HepG2 (cell line): ENCODE measurements around the gene FCRL5. TPM values are rescaled to one million over a fixed set of nuclear protein-coding genes. Genes with fewer than 3 reads are reported as not detected.

Experiments
- ATAC-seq: fragments of 200-7000 bp; cut with Tn5 transposase; 3 replicates; pipeline ENCODE4 v1.9.1; 2020; ENCODE audit warnings: mild to moderate bottlenecking, moderate library complexity
- BruUV-seq: library from RNA; stranded (reverse); fragments of 400-500 nt; replicated peaks from 2 replicates; lab custom pipeline; 2021; lab: Mats Ljungman, UMichigan
- CTCF ChIA-PET: fragments of 300-600 bp; formaldehyde crosslinking; extraction: SDS; loops from one replicate; lab custom pipeline; 2021; ENCODE audit warnings: low total read pairs, inconsistent platforms, low intra/inter-chr PET ratio; lab: Yijun Ruan, JAX
- POLR2A ChIA-PET: fragments of 350-600 bp; sonication (Branson Sonifier 250); formaldehyde crosslinking; loops from one replicate; lab custom pipeline; 2020; ENCODE audit warnings: antibody characterized with exemption, inconsistent platforms; lab: Yijun Ruan, JAX
- DNase-seq: peaks from one replicate; pipeline ENCODE4 v3.0.0-alpha.2; 2015; ENCODE audit warnings: low spot score
- FAIRE-seq: peaks from 3 replicates; lab custom pipeline; 2011; peaks lifted over from hg19 to GRCh38; lab: Jason Lieb, UNC
- H2AFZ ChIP-seq: one replicate; pipeline ENCODE4 v1.6.1; 2011; ENCODE audit warnings: low read length, inconsistent platforms
- H3K27ac ChIP-seq: fragments of 300-600 bp; 3 replicates; pipeline ENCODE4 v1.8.0; 2011; ENCODE audit warnings: mixed run types, mild to moderate bottlenecking, mixed read lengths, low read length, inconsistent platforms; ENCODE audit not compliant: insufficient read depth; ENCODE audit errors: extremely low read length
- H3K27me3 ChIP-seq, 2 experiments: fragments of 200-600 bp in 1 of 2; 2 replicates in 1 of 2; 3 replicates in 1 of 2; pipeline versions ENCODE4 v1.6.0 to v1.8.0; 2011; ENCODE audit warnings: low read length in 2 of 2, mild to moderate bottlenecking in 2 of 2, moderate library complexity in 2 of 2, inconsistent platforms in 1 of 2; ENCODE audit not compliant: insufficient read depth in 2 of 2, control insufficient read depth in 1 of 2
- H3K36me3 ChIP-seq, 2 experiments: fragments of 200-600 bp in 1 of 2; replicated peaks in 1 of 2; 2 replicates in 1 of 2; 3 replicates in 1 of 2; pipeline versions ENCODE4 v1.5.1 to v1.8.0; 2011; ENCODE audit warnings: low read length in 2 of 2, inconsistent platforms in 1 of 2; ENCODE audit not compliant: insufficient read depth in 2 of 2, control insufficient read depth in 1 of 2
- H3K4me1 ChIP-seq: 2 replicates; pipeline ENCODE4 v1.5.1; 2012; ENCODE audit warnings: low read length, inconsistent platforms; ENCODE audit not compliant: insufficient read depth
- H3K4me2 ChIP-seq: 2 replicates; pipeline ENCODE4 v1.6.0; 2011; ENCODE audit warnings: low read depth, low read length, inconsistent platforms
- H3K4me3 ChIP-seq, 3 experiments: fragments of 200-600 bp in 1 of 3; sonication (generic), shearing (Covaris generic) in 1 of 3; replicated peaks in 1 of 3; 2 replicates each; pipeline ENCODE4 v1.5.1; 2011 to 2016; ENCODE audit warnings: low read length in 3 of 3, inconsistent platforms in 2 of 3, low read depth in 2 of 3, mild to moderate bottlenecking in 2 of 3, control low read depth in 1 of 3, mixed read lengths in 1 of 3; ENCODE audit not compliant: insufficient read depth in 1 of 3
- H3K79me2 ChIP-seq: one replicate; pipeline ENCODE4 v1.6.1; 2011; ENCODE audit warnings: low read length, inconsistent platforms; ENCODE audit not compliant: insufficient read depth
- H3K9ac ChIP-seq: 2 replicates; pipeline ENCODE4 v1.6.0; 2011; ENCODE audit warnings: mild to moderate bottlenecking, low read depth, low read length, inconsistent platforms; ENCODE audit not compliant: insufficient read depth
- H3K9me3 ChIP-seq: 2 replicates; pipeline ENCODE4 v1.5.1; 2012; ENCODE audit warnings: mild to moderate bottlenecking, low read length
- H4K20me1 ChIP-seq: 2 replicates; pipeline ENCODE4 v1.6.0; 2011; ENCODE audit warnings: inconsistent platforms, mild to moderate bottlenecking, low read length, moderate library complexity; ENCODE audit not compliant: insufficient read depth
- CCDC6 ChIP-seq: sonication (generic); formaldehyde crosslinking; IDR thresholded peaks from 2 replicates; pipeline ENCODE4 v1.8.1; 2022; ENCODE audit warnings: mild to moderate bottlenecking, missing genetic modification reagents, moderate library complexity
- HHEX ChIP-seq: IDR thresholded peaks from 2 replicates; pipeline ENCODE4 v1.6.1; 2016; ENCODE audit warnings: control low read depth
- HMG20A ChIP-seq: IDR thresholded peaks from 2 replicates; pipeline ENCODE4 v1.6.1; 2016; ENCODE audit warnings: borderline replicate concordance
- HOXD1 ChIP-seq: sonication (generic); formaldehyde crosslinking; IDR thresholded peaks from 2 replicates; pipeline ENCODE4 v1.5.0; 2020; ENCODE audit warnings: missing genetic modification reagents
- MEF2D ChIP-seq: sonication (generic); formaldehyde crosslinking; IDR thresholded peaks from 2 replicates; pipeline ENCODE4 v1.5.1; 2020; ENCODE audit warnings: mild to moderate bottlenecking, missing genetic modification reagents
- MYNN ChIP-seq: sonication (generic); formaldehyde crosslinking; IDR thresholded peaks from 2 replicates; pipeline ENCODE4 v1.4.0; 2020; ENCODE audit warnings: mild to moderate bottlenecking, low read depth, missing genetic modification reagents
- RNF2 ChIP-seq: fragments of 450-650 bp; conservative IDR thresholded peaks from 2 replicates; pipeline ENCODE4 v1.6.1; 2016; ENCODE audit warnings: low read depth
- ZBTB20 ChIP-seq: sonication (generic); formaldehyde crosslinking; IDR thresholded peaks from 2 replicates; pipeline ENCODE4 v1.8.1; 2023; ENCODE audit warnings: missing genetic modification reagents, low read depth, mild to moderate bottlenecking, borderline replicate concordance
- ZFP1 ChIP-seq: IDR thresholded peaks from 2 replicates; pipeline ENCODE4 v1.6.1; 2016
- ZFP90 ChIP-seq: sonication (generic); formaldehyde crosslinking; IDR thresholded peaks from 2 replicates; pipeline ENCODE4 v1.8.0; 2022; ENCODE audit warnings: missing genetic modification reagents, mild to moderate bottlenecking, inconsistent platforms, borderline replicate concordance
- ZFX ChIP-seq: sonication (generic); formaldehyde crosslinking; IDR thresholded peaks from 2 replicates; pipeline ENCODE4 v1.4.0; 2020; ENCODE audit warnings: mild to moderate bottlenecking, low read depth, missing genetic modification reagents, moderate library complexity
- ZNF121 ChIP-seq: sonication (generic); formaldehyde crosslinking; IDR thresholded peaks from 2 replicates; pipeline ENCODE4 v1.5.0; 2020; ENCODE audit warnings: mild to moderate bottlenecking, missing genetic modification reagents
- ZNF230 ChIP-seq: sonication (generic); formaldehyde crosslinking; IDR thresholded peaks from 2 replicates; pipeline ENCODE4 v1.4.0; 2020; ENCODE audit warnings: mild to moderate bottlenecking, missing genetic modification reagents
- ZNF782 ChIP-seq: sonication (generic); formaldehyde crosslinking; IDR thresholded peaks from 2 replicates; pipeline ENCODE4 v1.4.0; 2020; ENCODE audit warnings: missing genetic modification reagents, mild to moderate bottlenecking, borderline replicate concordance
- WGBS: methylation state at CpG from one replicate; pipeline ENCODE4 v1.1.6; 2017; ENCODE audit warnings: low lambda C conversion rate; 5-methylcytosine and 5-hydroxymethylcytosine counted together
- in situ Hi-C: cut with HindIII; loops from 2 replicates; pipeline ENCODE4 v1.10.0; 2017; ENCODE audit warnings: low pct_unique_long_range_greater_than_20kb; ENCODE audit not compliant: extremely low pct_ligation_motif_present
- intact Hi-C: fragments of 100-400 bp; cut with micrococcal nuclease; formaldehyde crosslinking; loops from one replicate; pipeline ENCODE4 v1.10.0; 2022; ENCODE audit not compliant: unreplicated experiment
- polyA plus RNA-seq, 8 experiments: library from polyadenylated mRNA; depleted of rRNA in 3 of 8; stranded (reverse) in 7 of 8; unstranded in 1 of 8; fragments of >200 nt; fragmentation: Illumina TruSeq in 4 of 8; extraction: Trizol in 4 of 8; gene quantifications; 2 replicates each; pipeline versions ENCODE4 v1.2.1 to v1.2.3, GENCODE V29; 2011 to 2016; ENCODE audit warnings: low read depth in 4 of 8, missing spikeins in 1 of 8, mixed read lengths in 1 of 8; ENCODE audit not compliant: insufficient read depth in 1 of 8
- total RNA-seq, 5 experiments: library from RNA; depleted of rRNA; stranded (reverse); fragments of >200 nt; fragmentation: Illumina TruSeq; extraction: Trizol; gene quantifications; 2 replicates each; pipeline ENCODE4 v1.2.3, GENCODE V29; 2016; ENCODE audit warnings: low read depth in 1 of 5
- TF ChIP-seq, protein P1 (sequence below): sonication (generic); formaldehyde crosslinking; IDR thresholded peaks from 2 replicates; pipeline ENCODE4 v1.8.1; 2023; ENCODE audit warnings: mild to moderate bottlenecking, moderate library complexity, missing genetic modification reagents
- TF ChIP-seq, protein P2 (sequence below): sonication (generic); formaldehyde crosslinking; IDR thresholded peaks from 2 replicates; pipeline ENCODE4 v1.4.0; 2020; ENCODE audit warnings: mild to moderate bottlenecking, missing genetic modification reagents

The FCRL5 gene
- total and polyA plus RNA-seq, 2 of the 13 experiments (the other 11 are each of a cell fraction or from before 2014, with no cell fraction given), result not detected

DNA sequence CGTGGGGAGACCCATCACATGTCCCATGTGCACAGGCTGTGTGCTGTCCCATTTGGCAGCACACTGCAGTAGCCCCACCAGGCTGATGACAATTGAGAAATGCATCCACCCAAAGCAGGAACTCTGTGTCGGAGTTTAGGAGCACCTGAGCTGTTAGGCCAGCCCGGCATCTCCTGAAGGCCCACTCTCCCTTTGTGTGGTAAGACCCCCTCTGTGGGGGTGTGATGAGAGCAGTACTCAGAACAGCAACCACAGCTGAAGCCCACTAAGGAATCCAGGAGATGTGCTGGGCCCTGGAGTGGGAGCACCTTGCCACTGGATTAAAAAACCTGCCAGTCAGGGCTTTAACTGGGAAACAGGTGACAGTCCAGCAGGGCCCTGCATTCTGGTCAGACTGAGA lies 37.2 kb downstream of the FCRL5 start (continued):
- TF ChIP-seq HMG20A (CRISPR knock-in tag), result no peak
- no peak for TF ChIP-seq ZFX (CRISPR knock-in tag)
- TF ChIP-seq ZNF121, result no peak
- TF ChIP-seq HOXD1 (CRISPR knock-in tag), result no peak
- TF ChIP-seq CCDC6 (CRISPR knock-in tag), result no peak
- TF ChIP-seq ZFP1 (CRISPR knock-in tag), result no peak

DNA sequence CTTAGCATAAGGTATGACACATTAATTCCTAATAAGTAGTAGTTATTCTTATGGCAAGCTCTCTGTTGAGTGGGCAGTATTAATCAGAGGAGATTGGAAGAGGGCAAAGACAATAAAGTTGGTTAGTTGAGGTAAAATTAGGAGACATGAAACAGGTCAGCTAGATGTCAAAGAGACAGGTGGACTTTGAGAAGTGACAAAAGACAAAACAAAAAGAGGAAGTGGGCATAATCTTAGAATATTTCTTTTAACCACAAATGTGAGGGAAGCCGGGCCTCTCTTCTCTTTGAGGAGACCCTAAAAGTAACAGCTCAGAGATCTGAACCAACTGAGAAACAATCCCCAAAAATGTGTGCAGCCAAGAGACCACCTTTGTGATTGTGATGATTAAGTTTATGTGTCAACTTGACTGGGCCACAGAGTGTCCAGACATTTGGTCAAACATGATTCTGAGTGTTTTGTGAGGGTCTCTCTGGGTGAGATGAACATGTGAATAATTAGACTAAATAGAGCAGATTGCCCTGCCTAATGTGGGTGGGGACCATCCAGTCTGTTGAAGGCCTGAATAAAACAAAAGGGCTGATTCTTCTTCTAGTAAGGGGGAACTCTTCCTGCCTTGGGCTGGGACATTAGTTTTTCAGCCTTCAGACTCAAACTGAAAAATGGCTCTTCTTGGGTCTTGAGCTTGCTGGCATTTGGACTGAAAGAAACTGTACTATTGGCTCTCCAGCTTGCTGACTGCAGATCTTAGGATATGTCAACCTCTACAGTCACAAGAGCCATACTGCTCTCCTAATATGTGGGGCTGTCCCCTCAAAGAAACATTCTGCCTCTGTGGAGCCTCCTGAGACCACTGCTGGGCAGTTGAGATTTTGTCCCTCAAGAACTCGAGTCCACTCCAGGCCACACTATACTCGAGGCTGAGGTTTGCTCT lies 40.0 kb downstream of the FCRL5 start:
- Histone ChIP-seq H3K4me1 (no peaks in the 10 kb centered on the region), H3K4me3 (no peak overlapping the region), H3K9me3 (no peaks in the 10 kb centered on the region), H3K9ac (no peak overlapping the region), H4K20me1 (no peaks in the 10 kb centered on the region), H3K27ac (no peak overlapping the region), H2AFZ (no peak overlapping the region), H3K4me2 (no peak overlapping the region), H3K79me2 (no peaks in the 10 kb centered on the region), H3K27me3 (peaks cover 0 to 1% of the 10 kb centered on the region in 2 experiments; a peak in 2 of 5 replicates), H3K36me3 (no peaks in the 10 kb centered on the region)
- FAIRE-seq, result no peak
- WGBS, result 6% methylated on average over 3 of the region's 3 CpGs
- POLR2A ChIA-PET, result no interaction called here
- in situ Hi-C loops, result no loop called here
- CTCF ChIA-PET, result no interaction called here
- ATAC-seq, result no peak
- BruUV-seq, result no TSS peak
- TF ChIP-seq, protein P1, sequence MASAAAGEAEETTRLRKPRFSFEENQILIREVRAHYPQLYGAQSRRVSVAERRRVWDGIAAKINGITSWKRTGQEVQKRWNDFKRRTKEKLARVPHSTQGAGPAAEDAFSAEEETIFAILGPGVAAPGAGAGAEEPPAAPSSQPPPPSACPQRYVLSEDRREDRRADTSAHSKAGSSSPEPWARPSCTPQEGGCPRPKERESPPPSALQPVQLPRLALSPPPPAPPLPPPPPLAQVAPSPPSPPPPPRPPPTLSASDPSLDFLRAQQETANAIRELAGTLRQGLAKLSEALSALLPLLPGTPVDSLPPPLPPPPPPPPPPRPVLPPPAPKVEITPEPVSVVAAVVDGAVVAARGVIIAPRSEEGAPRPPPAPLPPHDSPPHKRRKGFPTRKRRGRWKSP (CRISPR knock-in tag), result no peak
- TF ChIP-seq RNF2, result no peak
- TF ChIP-seq, protein P2, sequence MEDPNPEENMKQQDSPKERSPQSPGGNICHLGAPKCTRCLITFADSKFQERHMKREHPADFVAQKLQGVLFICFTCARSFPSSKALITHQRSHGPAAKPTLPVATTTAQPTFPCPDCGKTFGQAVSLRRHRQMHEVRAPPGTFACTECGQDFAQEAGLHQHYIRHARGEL (CRISPR knock-in tag), result no peak
- TF ChIP-seq MEF2D (CRISPR knock-in tag), result no peak
- TF ChIP-seq HHEX, result no peak
- no peak for TF ChIP-seq ZNF782 (CRISPR knock-in tag)
- TF ChIP-seq ZNF230 (CRISPR knock-in tag), result no peak
- no peak for TF ChIP-seq MYNN (CRISPR knock-in tag)
- no peak for TF ChIP-seq ZBTB20 (CRISPR knock-in tag)
- no peak for TF ChIP-seq ZFP90
- DNase-seq, result no peak
- intact Hi-C loops, result no loop called here
